HL-60/S4 (cell line): ENCODE results near the gene UBA5.
"Not testable (repeated sequence)": the region's sequence is repeated elsewhere in the genome, so short reads cannot be mapped to it uniquely, and the experiment has no call there.

Experiments
- in situ Hi-C: fragments of 300-500 bp; cut with MboI; formaldehyde crosslinking; loops from 2 replicates; pipeline ENCODE4 v1.14.3; 2022; ENCODE audit warnings: low sequenced_read_pairs

The UBA5 gene

DNA sequence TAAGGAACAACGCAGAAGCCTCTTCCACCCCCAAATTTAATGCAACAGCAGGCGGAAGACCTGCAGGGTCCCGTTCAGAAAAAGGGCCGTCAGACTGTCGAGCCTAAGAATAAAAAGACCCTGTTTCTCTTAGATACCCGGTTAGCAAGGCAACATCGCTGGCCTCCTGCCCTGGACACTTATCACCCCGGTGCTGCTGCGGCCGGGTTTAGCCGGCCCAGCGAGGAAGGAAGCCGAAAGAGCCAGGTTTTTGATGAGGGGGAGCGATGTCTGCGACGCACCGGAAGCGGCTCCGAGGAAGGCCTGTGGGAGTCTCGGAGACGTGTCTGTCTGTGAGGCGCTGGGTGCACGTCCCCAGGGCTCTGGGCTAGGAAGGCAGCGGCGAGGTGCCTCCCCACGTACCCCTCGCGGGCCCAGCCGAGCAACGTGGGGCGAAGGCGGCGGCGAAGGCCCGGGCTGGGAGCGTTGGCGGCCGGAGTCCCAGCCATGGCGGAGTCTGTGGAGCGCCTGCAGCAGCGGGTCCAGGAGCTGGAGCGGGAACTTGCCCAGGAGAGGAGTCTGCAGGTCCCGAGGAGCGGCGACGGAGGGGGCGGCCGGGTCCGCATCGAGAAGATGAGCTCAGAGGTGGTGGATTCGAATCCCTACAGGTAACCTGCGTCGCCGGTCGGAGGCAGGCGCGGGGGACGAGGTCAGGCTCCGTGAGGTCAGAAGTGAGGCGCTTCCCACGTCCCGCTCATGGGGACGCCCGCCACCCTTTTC, at the start of gene UBA5:
Gene UBA5, plus strand, starts transcription at position 278 of the 759 bp plus-strand sequence. Its CDS starts 209 bp downstream, at position 487.
- in situ Hi-C loops = no loop called here

DNA sequence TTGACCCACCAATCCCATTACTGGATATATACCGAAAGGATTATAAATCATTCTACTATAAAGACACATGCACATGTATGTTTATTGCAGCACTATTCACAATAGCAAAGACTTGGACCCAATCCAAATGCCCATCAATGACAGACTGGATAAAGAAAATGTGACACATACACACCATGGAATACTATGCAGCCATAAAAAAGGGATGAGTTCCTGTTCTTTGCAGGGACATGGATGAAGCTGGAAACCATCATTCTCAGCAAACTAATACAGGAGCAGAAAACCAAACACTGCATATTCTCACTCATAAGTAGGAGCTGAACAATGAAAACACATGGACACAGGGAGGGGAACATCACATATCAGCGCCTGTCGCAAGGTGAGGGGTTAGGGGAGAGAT, 44.8 kb upstream of the UBA5 start:
- in situ Hi-C loops = not testable (repeated sequence)

DNA sequence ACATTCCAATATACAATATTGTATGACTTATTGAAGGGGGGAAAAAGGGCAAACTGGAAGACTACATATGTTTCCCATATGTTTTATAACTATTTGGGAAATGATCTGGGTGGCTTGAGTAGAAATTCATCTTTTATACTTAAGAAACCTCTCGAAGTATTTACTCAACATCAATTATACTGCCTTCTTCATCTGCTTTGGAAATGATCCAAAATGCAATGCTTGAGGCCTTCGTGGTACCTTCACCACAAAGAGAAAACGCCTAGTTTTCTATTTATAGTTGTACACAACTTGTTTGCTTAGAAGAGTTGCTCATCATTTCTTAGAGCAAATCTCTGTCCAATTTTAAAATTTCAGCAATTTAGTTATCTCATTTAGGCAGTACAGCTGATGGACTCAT, 44.2 kb upstream of the UBA5 start:
- in situ Hi-C loops = no loop called here

DNA sequence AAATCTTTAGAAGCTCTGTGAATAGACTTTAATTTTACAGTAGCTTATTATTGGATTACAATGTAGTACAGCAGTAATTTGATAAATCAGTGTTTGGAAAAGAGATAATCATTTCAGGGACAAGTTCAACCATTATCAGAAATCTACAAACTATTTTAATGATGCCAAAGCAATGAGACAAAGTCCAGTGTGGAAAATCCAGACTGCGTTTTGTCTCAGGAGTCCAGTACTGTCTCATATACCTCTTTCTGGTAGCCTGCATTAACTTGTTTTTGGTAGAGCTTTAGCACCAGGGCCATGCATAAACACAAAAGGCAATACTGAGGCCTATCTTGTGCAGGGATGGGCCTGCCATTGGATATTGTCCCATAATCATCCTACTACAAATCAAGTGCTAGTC, 43.3 kb upstream of the UBA5 start:
- in situ Hi-C loops = no loop called here

DNA sequence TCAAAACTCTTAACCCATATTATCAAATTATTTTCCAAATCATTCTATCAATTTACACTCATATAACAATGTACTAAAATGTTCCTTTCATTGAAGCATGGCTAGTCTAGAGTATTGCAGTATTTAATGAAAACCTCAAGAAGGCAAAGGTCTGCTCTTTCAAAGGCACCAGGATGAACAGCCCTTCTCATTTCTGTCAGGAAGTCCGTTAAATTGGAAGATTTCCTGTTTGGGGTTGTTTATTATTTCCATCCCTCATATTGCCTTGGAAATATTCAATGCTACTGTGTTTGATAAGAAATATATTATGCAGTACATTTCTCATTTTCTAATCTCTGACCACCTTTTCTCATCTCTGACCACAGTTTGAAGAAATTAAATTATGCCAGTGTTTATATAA, 38.0 kb upstream of the UBA5 start:
- in situ Hi-C loops = no loop called here

DNA sequence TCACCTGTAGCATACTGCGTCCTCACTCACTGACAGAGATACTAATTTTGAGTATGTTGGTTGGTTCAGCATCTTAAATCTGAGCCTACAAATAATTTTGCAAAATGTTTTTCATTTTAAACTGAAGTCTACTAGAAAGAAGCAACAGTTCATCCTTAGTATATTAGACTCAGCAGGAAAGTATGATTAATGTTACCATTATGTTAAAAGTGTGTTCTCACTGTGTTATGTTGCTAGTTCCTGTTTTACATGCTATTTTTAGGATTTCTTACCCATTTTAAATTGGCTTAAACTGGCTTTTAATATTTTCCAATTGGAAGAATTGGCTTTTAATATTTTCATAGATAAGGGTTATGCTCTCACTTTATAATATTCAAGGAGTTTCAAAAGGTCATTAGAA, 37.4 kb upstream of the UBA5 start:
- in situ Hi-C loops = no loop called here

DNA sequence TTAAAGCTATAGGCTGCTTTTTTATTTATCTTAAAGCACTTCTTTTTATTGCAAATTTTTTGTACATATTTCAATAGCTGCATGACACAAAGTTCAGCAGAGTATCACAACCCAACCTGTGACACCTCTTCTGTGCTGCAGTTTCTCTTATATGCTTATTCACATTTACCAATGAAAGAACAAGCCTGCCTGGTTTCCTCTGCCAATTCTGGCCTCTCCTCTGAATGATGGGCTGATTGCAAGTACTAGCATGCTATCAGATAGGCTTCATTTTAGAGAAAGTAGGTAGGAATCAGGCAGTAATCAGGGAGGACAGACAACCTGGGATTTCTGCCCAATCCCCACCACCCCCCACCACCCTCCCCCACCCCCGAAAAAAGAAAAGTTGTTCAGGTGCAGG, 36.5 kb upstream of the UBA5 start:
- in situ Hi-C loops = no loop called here

DNA sequence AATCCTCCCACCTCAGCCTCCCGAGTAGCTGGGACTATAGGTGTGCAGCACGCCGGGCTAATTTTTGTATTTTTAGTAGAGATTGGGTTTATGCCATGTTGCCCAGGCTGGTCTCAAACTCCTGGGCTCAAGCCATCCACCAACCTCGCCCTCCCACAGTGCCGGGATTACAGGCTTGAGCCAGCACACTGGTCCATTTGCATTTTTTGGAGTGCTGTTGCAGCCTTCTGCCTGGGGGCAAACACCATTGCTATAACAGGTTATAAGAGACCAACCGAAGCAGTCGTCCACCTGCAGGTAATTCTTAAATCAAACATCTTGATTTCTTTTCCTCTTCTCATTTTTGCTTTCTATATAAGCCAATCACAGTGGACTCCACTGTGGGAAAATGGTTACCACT, 35.3 kb upstream of the UBA5 start:
- in situ Hi-C loops = loop anchor here (25.0 kb wide), 1 partner anchor 362 kb away; no protein-coding TSS in a partner anchor

DNA sequence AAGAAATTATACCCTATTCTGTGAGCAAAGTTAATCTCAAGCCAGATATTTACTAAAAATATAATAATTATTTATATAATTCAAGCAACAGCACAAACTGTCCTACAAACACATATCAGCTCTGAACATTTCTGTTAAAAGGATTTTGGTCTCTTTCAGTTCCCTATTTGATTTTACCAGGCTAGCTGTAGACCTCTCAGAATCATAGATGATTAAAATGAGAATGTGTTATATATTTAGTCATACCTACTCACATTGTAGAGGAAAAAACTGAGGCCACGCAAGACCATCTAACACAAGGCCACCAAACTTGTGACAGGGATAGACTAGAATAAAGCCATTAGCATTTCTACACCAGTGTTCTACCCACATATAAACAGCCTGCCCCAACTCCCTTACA, 34.5 kb upstream of the UBA5 start:
- in situ Hi-C loops = loop anchor here (25.0 kb wide), 1 partner anchor 363 kb away; no protein-coding TSS in a partner anchor

DNA sequence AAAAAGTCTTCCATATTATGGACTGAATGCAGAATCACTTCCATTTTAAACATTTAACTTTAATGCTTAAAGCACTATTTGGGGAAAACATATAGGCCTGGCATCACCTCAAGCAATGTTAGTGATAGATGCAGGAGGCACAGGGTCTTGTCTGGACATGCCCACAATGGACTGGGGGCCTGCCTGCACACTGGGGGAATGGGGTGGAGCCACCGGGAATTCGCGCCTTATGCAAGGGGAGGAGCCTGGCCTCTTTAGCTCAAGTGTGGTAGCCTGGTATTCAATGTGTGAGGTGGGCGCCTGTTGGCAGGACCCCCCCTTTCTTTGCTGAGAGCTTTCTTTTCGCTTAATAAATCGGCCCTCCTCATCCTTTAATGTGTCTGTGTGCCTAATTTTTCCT, 33.2 kb upstream of the UBA5 start:
- in situ Hi-C loops = loop anchor here (25.0 kb wide), 1 partner anchor 365 kb away; no protein-coding TSS in a partner anchor

DNA sequence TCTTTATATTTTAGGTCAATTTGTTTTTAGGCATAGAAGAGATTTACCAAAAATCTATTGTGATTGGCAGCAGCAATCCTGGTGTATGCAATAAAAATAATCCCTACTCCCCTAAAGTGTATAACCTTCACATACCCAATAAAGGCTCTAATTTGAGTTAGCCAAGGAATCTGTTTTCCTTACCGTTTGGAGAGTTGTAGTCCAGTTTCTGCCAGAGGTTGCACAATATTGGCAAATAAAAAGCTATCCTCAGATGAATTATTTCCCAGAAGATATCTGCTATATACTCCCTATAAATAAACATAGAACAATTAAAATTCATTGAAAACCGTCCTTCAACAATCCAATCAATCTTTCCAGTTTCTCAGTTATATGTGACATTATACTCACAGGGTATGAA, 32.0 kb upstream of the UBA5 start:
- in situ Hi-C loops = loop anchor here (25.0 kb wide), 1 partner anchor 366 kb away; no protein-coding TSS in a partner anchor

DNA sequence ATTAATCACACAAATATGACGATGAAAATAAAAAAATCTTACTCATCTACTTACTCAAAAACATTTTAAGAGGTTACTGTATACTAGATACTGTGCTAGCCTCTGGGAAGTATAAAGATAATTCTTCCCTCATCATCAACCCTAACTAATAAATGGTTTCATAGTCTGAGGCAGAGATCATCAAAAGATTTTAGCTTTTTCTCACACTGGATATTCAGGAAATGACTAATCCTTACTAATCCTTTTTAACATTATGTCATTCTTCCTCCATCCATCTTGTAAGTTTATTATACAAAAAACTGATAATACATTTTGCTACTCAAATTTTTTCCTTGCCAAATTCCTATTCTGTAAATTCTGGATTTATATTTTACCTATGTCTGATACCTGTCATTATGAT, 30.2 kb upstream of the UBA5 start:
- in situ Hi-C loops = loop anchor here (25.0 kb wide), 1 partner anchor 368 kb away; no protein-coding TSS in a partner anchor

DNA sequence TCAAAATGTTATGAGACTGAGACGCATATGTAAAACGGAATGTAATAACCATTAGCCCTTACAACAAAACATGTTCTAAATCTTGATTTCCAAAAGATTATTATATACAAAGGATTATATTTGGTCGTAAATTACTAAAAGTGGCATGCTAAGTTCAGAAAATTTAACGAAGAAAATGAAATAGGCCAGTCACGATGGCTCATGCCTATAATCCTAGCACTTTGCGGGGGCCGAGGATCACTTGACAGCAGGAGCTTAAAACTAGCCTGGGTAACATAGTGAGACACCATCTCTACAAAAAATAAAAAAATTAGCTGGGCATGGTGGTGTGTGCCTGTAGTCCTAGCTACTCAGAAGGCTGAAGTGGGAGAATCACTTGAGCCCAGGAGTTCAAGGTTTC, 29.5 kb upstream of the UBA5 start:
- in situ Hi-C loops = loop anchor here (25.0 kb wide), 1 partner anchor 368 kb away; no protein-coding TSS in a partner anchor

DNA sequence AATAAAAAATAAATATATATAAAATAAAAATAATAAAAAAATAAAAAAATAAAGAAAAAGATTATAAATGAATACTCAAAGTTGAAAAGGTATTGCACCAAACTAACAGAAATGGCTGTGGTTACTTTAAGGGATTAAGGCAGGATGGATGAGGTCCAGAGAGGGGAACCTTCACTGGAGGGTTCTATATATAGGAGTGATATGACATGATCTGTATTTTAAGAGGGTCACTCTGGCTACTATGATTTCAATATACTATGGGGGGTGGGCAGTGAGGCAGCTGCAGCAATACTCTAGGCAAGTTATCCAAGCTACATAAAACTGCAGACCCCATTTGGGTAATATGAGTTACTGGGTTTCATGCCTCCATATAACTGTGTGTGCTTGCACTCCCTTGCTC, 25.1 kb upstream of the UBA5 start:
- in situ Hi-C loops = loop anchor here (25.0 kb wide), 1 partner anchor 373 kb away; no protein-coding TSS in a partner anchor

DNA sequence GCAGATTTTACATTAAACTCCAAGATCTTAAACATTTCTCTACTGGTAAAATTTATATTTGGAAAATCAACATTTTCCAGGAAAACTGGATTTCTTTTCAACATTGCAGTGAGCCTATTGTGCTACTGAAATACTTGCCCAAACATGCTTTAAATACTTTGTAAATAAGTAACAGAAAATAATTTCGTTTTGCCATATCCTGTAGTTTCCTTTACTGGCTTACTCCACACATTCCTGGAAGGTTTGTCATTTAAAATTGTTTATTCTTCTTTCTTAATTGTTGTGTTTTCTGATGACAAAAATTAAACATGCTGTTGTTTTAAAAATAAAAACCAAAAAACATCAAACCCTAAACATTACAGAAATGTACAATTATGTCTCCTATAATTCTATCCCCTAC, 22.5 kb upstream of the UBA5 start:
- in situ Hi-C loops = loop anchor here (25.0 kb wide), 1 partner anchor 375 kb away; no protein-coding TSS in a partner anchor

DNA sequence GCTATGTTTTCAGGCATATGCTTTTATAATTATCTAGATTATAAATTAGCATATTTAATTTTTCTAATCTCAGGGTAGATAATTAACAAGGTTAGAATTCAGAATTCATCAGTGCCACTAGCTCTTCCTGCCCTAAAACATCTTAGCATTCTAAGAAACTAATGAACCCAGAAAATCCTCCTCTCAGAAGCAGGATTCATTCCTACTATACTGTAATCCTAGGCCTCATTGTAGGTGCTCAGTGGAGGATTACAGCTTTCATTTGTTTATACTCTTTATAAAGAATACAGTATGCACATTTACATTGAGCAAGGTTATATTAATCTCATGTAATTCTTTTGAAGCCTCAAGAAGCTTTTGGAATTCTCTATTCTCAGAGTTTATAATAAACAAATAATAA, 21.4 kb upstream of the UBA5 start:
- in situ Hi-C loops = loop anchor here (25.0 kb wide), 1 partner anchor 376 kb away; no protein-coding TSS in a partner anchor

DNA sequence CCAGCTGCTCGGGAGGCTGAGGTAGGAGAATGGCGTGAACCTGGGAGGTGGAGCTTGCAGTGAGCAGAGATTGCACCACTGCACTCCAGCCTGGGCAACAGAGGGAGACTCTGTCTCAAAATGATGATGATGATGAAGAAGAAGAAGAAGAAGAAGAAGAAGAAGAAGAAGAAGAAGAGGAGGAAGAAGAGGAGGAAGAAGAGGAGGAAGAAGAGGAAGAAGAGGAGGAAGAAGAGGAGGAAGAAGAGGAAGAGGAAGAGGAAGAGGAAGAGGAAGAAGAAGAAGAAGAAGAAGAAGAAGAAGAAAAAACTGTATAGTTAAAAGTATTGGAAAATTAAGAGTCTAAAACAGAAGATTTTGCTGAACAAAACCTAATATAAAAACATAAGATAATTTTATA, 18.7 kb upstream of the UBA5 start:
- in situ Hi-C loops = loop anchor here (25.0 kb wide), 1 partner anchor 379 kb away; no protein-coding TSS in a partner anchor

DNA sequence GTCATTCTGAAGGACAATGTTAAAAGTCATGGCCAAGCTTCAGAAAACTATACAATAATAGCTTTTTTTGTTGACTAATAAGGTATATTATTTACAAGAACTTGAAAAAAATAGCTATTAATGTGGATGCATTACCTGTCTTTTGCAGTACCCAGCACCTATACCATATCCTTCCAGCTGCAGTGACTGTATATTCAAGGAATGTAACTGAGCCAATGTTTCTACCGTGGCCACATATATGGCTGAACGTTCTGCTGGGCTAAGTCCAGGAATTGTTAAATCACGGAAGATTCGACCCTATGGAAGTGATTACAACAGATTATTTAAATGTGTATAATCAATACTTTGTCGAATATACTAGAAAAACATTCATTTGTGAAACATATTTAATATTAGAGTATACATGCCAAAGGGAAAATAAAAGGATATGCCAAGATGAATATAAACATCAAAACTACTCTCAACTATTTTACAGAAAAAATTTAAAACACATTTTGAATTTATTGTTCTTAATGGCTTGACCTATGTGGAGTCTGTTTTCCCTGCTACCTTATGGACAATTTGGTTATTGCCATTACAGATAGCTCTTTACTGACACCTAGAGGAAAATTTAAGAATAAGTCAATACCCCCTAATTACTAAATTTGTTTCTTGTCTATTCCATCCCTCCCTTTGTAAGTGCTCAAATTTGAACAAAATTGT, 18.1 kb upstream of the UBA5 start:
- in situ Hi-C loops = loop anchor here (25.0 kb wide), 1 partner anchor 380 kb away; no protein-coding TSS in a partner anchor

DNA sequence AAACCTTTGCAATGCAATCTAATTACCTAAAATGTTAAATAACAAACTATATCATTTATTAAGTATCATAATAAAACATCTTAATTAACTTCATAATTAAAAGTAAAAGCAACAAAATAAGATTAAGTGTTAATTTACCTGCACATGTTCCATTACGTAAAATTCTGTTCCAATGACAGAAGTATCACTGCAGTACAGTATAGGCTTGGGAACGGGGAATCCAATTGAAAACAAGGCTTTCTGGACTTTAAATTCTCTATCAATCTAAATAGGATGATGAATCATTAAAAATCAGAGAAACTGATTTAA, 17.6 kb upstream of the UBA5 start:
- in situ Hi-C loops = loop anchor here (25.0 kb wide), 1 partner anchor 380 kb away; no protein-coding TSS in a partner anchor

DNA sequence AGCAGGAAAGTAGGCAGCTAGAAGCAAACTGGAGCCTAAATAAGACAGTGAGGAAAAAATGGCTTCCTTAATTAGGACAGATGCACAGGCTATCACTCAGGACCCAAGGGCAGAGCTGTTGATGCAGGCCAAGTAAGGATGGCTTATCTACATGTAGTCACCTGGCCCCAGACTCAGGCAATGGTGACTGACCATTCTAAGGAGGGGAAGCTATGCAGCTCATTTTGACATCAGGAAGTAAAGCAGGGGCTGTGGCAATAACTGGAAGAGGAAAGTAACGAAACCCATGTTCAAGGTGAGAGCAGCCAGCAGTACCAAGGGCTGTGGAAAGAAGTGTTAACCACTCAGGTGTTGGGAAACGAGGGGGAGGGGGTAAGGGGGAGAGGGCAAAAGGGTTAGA, 16.8 kb upstream of the UBA5 start:
- in situ Hi-C loops = loop anchor here (25.0 kb wide), 1 partner anchor 381 kb away; no protein-coding TSS in a partner anchor

DNA sequence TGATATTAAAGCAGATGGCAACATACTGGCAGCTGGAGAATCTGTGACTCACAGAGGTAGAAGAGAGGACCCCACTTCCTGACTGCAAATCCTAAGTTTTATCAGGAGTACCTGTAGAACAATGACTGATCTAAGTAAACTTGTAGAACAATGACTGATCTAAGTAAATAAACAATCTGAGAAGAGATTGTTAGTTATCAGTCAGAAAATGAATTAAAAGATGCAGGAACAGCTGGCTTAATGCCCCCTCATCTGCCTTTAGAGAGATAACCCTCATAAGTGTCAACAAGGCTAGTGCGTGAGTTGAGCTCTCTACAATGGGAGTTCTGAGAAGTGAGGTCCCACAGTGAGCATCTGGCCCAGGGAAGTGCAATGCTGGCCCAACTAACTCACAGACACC, 15.1 kb upstream of the UBA5 start:
- in situ Hi-C loops = loop anchor here (25.0 kb wide), 1 partner anchor 383 kb away; no protein-coding TSS in a partner anchor

DNA sequence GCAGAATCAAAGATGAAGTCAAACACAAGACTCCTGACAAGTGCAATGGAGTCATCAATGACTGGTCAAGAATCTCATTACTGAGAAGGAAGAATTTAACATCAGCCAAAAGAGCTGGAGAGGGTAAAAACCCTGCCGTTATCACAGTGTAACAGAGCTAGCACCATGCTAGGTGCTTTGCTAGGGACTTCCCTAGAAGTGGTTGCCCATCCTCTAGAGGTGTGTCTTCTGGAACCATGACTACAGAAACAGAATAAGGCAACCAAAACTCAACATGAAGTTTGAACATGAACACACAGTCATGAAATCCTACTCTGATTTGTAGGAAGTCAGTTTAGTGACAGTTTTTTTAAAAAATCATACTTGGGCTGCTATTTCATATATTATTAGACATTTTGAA, 10.0 kb upstream of the UBA5 start:
- in situ Hi-C loops = loop anchor here (10.0 kb wide), 1 partner anchor 105 kb away; no protein-coding TSS in a partner anchor
